H1 (cell line): ENCODE data around the gene C3orf52. TPM values are rescaled to one million over a fixed set of nuclear protein-coding genes. Genes with fewer than 3 reads are reported as not detected.
A peak's percentile ranks its signal among the peaks of the same experiment; 100 is the strongest.

Experiments used
- CTCF ChIA-PET: fragments of 300-600 bp; sonication (Branson Sonifier 250); formaldehyde crosslinking; loops from one replicate; lab custom pipeline; 2021; ENCODE audit not compliant: partially characterized antibody; lab: Charles Lee
- POLR2A ChIA-PET: fragments of 300-600 bp; sonication (Branson Sonifier 250); formaldehyde crosslinking; loops from one replicate; lab custom pipeline; 2021; ENCODE audit warnings: inconsistent platforms; ENCODE audit not compliant: partially characterized antibody; lab: Charles Lee
- DNase-seq, 2 experiments: peaks; one replicate each; pipeline versions ENCODE4 v3.0.0 to v3.0.0-alpha.2; 2010 to 2022; ENCODE audit warnings: low spot score in 2 of 2, low read depth in 1 of 2, mixed read lengths in 1 of 2
- FAIRE-seq: peaks from 2 replicates; lab custom pipeline; 2011; peaks lifted over from hg19 to GRCh38; lab: Jason Lieb, UNC
- H2AFZ ChIP-seq: 2 replicates; pipeline ENCODE4 v1.8.1; 2012; ENCODE audit warnings: low read length, inconsistent platforms
- H2AK5ac ChIP-seq: 2 replicates; pipeline ENCODE4 v1.6.1; 2013; ENCODE audit warnings: low read depth, low read length
- H2BK120ac ChIP-seq: replicated peaks from 2 replicates; pipeline ENCODE3; 2013; ENCODE audit warnings: low read depth, low read length, inconsistent platforms
- H2BK12ac ChIP-seq: 2 replicates; pipeline ENCODE4 v1.6.1; 2013; ENCODE audit warnings: low read depth, low read length
- H2BK15ac ChIP-seq: 2 replicates; pipeline ENCODE4 v1.6.1; 2013; ENCODE audit warnings: low read length
- H2BK20ac ChIP-seq: 2 replicates; pipeline ENCODE4 v1.6.1; 2013; ENCODE audit warnings: low read length
- H2BK5ac ChIP-seq: 2 replicates; pipeline ENCODE4 v1.6.1; 2013; ENCODE audit warnings: low read depth, low read length
- H3K14ac ChIP-seq: 2 replicates; pipeline ENCODE4 v1.6.1; 2013; ENCODE audit warnings: inconsistent platforms; ENCODE audit not compliant: insufficient read length
- H3K18ac ChIP-seq: 2 replicates; pipeline ENCODE4 v1.6.1; 2013; ENCODE audit warnings: low read length; ENCODE audit errors: extremely low read depth
- H3K23ac ChIP-seq: 2 replicates; pipeline ENCODE4 v1.6.1; 2013; ENCODE audit warnings: inconsistent platforms; ENCODE audit not compliant: insufficient read length
- H3K23me2 ChIP-seq: 2 replicates; pipeline ENCODE4 v1.6.1; 2013; ENCODE audit warnings: low read depth, low read length
- H3K27ac ChIP-seq: 2 replicates; pipeline ENCODE4 v1.6.1; 2011; ENCODE audit warnings: low read depth, low read length, inconsistent platforms
- H3K27me3 ChIP-seq, 4 experiments: replicated peaks in 1 of 4; 1 replicate in 1 of 4; 2 replicates in 3 of 4; pipeline versions ENCODE4 v1.6.1 to v1.8.1; 2011 to 2013; ENCODE audit warnings: low read length in 3 of 4, mild to moderate bottlenecking in 3 of 4, inconsistent platforms in 2 of 4, mixed read lengths in 2 of 4, moderate library complexity in 1 of 4; ENCODE audit not compliant: control insufficient read depth in 3 of 4, insufficient read depth in 3 of 4; ENCODE audit errors: extremely low read depth in 1 of 4
- H3K36me3 ChIP-seq, 4 experiments: 2 replicates each; pipeline versions ENCODE4 v1.6.1 to v1.8.1; 2011 to 2013; ENCODE audit warnings: mild to moderate bottlenecking in 4 of 4, low read length in 3 of 4, moderate library complexity in 2 of 4, control low read depth in 1 of 4, inconsistent platforms in 1 of 4; ENCODE audit not compliant: insufficient read depth in 4 of 4, control insufficient read depth in 2 of 4
- H3K4ac ChIP-seq: replicated peaks from 2 replicates; pipeline ENCODE3; 2013; ENCODE audit warnings: low read length, low read depth, mixed read lengths, inconsistent platforms; ENCODE audit not compliant: insufficient read length
- H3K4me1 ChIP-seq, 4 experiments: replicated peaks in 1 of 4; 1 replicate in 1 of 4; 2 replicates in 3 of 4; pipeline versions ENCODE4 v1.6.1 to v1.8.1; 2011 to 2013; ENCODE audit warnings: low read length in 3 of 4, inconsistent platforms in 2 of 4, mixed read lengths in 1 of 4; ENCODE audit not compliant: insufficient read depth in 4 of 4, control insufficient read depth in 3 of 4
- H3K4me2 ChIP-seq, 2 experiments: 2 replicates each; pipeline versions ENCODE4 v1.6.1 to v1.8.1; 2011 to 2013; ENCODE audit warnings: low read depth in 2 of 2, low read length in 2 of 2, control low read depth in 1 of 2, inconsistent platforms in 1 of 2, mild to moderate bottlenecking in 1 of 2; ENCODE audit not compliant: insufficient read depth in 1 of 2
- H3K4me3 ChIP-seq, 4 experiments: fragments of 200-600, 300-600 bp in 1 of 4; sonication (generic), shearing (Covaris generic), sonication (Bioruptor Twin) in 1 of 4; 2 replicates each; pipeline versions ENCODE4 v1.5.1 to v1.8.1; 2011 to 2016; ENCODE audit warnings: low read length in 4 of 4, low read depth in 3 of 4, control low read depth in 2 of 4, inconsistent platforms in 2 of 4, mild to moderate bottlenecking in 2 of 4, mixed read lengths in 1 of 4, moderate library complexity in 1 of 4; ENCODE audit not compliant: insufficient read depth in 2 of 4; ENCODE audit errors: extremely low read depth in 1 of 4
- H3K56ac ChIP-seq: replicated peaks from 2 replicates; pipeline ENCODE3; 2013; ENCODE audit warnings: low read depth, mild to moderate bottlenecking, mixed read lengths, low read length, inconsistent platforms; ENCODE audit not compliant: insufficient read length
- H3K79me1 ChIP-seq: 2 replicates; pipeline ENCODE4 v1.6.1; 2013; ENCODE audit warnings: low read depth, low read length, control low read depth
- H3K79me2 ChIP-seq, 2 experiments: 2 replicates each; pipeline versions ENCODE4 v1.6.1 to v1.8.1; 2012 to 2013; ENCODE audit warnings: low read length in 2 of 2, mild to moderate bottlenecking in 2 of 2, inconsistent platforms in 1 of 2; ENCODE audit not compliant: insufficient read depth in 2 of 2, control insufficient read depth in 1 of 2
- H3K9ac ChIP-seq, 4 experiments: replicated peaks in 1 of 4; 1 replicate in 1 of 4; 2 replicates in 3 of 4; pipeline versions ENCODE4 v1.6.1 to v1.8.1; 2011 to 2013; ENCODE audit warnings: low read depth in 3 of 4, low read length in 3 of 4, control low read depth in 2 of 4, mild to moderate bottlenecking in 2 of 4, moderate library complexity in 2 of 4, inconsistent platforms in 1 of 4; ENCODE audit errors: extremely low read depth in 1 of 4
- H3K9me3 ChIP-seq, 2 experiments: 2 replicates each; pipeline versions ENCODE4 v1.6.1 to v1.8.1; 2012 to 2013; ENCODE audit warnings: mild to moderate bottlenecking in 2 of 2, moderate library complexity in 2 of 2, control low read depth in 1 of 2, inconsistent platforms in 1 of 2, low read depth in 1 of 2, low read length in 1 of 2, mixed read lengths in 1 of 2; ENCODE audit not compliant: insufficient read depth in 2 of 2
- H4K20me1 ChIP-seq, 2 experiments: replicated peaks in 1 of 2; 2 replicates each; pipeline versions ENCODE3 to v1.8.1; 2011 to 2013; ENCODE audit warnings: inconsistent platforms in 2 of 2, low read length in 2 of 2, mild to moderate bottlenecking in 1 of 2; ENCODE audit not compliant: insufficient read depth in 2 of 2, control insufficient read depth in 1 of 2
- H4K5ac ChIP-seq: 2 replicates; pipeline ENCODE4 v1.6.1; 2013; ENCODE audit warnings: low read length, low read depth, mixed read lengths, inconsistent platforms; ENCODE audit not compliant: insufficient read length
- H4K8ac ChIP-seq: 2 replicates; pipeline ENCODE4 v1.8.0; 2013; ENCODE audit warnings: mild to moderate bottlenecking, moderate library complexity, low read length, inconsistent platforms; ENCODE audit not compliant: insufficient read depth; ENCODE audit errors: extremely low read depth
- H4K91ac ChIP-seq: replicated peaks from 2 replicates; pipeline ENCODE3; 2013; ENCODE audit warnings: low read length, mixed read lengths, inconsistent platforms; ENCODE audit not compliant: insufficient read length
- CTCF ChIP-seq, 3 experiments: IDR thresholded peaks; 1 replicate in 2 of 3; 2 replicates in 1 of 3; pipeline versions ENCODE4 v1.5.1 to v1.6.1; 2011; ENCODE audit warnings: low read length in 3 of 3, mild to moderate bottlenecking in 3 of 3, inconsistent platforms in 2 of 3, low read depth in 1 of 3, moderate library complexity in 1 of 3; ENCODE audit not compliant: insufficient read depth in 1 of 3; ENCODE audit errors: control extremely low read depth in 1 of 3
- KDM1A ChIP-seq: fragments of 200-600, 300-600 bp; sonication (generic); IDR thresholded peaks from 2 replicates; pipeline ENCODE4 v1.7.1; 2016; ENCODE audit warnings: mild to moderate bottlenecking, low read length, borderline replicate concordance
- RNF2 ChIP-seq: fragments of 200-900, 300-1000 bp; sonication (generic); IDR thresholded peaks from 2 replicates; pipeline ENCODE4 v1.7.1; 2016; ENCODE audit warnings: borderline replicate concordance, low read depth, mild to moderate bottlenecking, antibody characterized with exemption, low read length; ENCODE audit not compliant: poor library complexity, severe bottlenecking; ENCODE audit errors: missing control alignments
- SIN3A ChIP-seq, 2 experiments: IDR thresholded peaks in 1 of 2; conservative IDR thresholded peaks in 1 of 2; 2 replicates each; pipeline ENCODE4 v1.6.1; 2011 to 2012; ENCODE audit warnings: low read length in 2 of 2, improper control_type of control experiment in 1 of 2, low read depth in 1 of 2, mild to moderate bottlenecking in 1 of 2
- SP1 ChIP-seq: IDR thresholded peaks from 2 replicates; pipeline ENCODE4 v1.6.1; 2011; ENCODE audit warnings: low read depth, low read length
- SP2 ChIP-seq: IDR thresholded peaks from 2 replicates; pipeline ENCODE4 v1.6.1; 2012; ENCODE audit warnings: mild to moderate bottlenecking, low read length, inconsistent platforms
- TAF7 ChIP-seq: optimal IDR thresholded peaks from 2 replicates; pipeline ENCODE3; 2011; ENCODE audit warnings: low read depth, mild to moderate bottlenecking, inconsistent platforms, low read length, moderate library complexity, borderline replicate concordance
- WGBS, 2 experiments: shearing (Covaris generic) in 1 of 2; methylation state at CpG; one replicate each; pipeline versions ENCODE4 v1.1.6 to v1.1.7; 2013 to 2015; ENCODE audit warnings: low lambda C conversion rate in 2 of 2, mixed read lengths in 2 of 2, inconsistent platforms in 1 of 2, low coverage in 1 of 2, missing lambda C conversion rate in 1 of 2; ENCODE audit not compliant: insufficient replicate concordance in 2 of 2, insufficient coverage in 1 of 2, insufficient read length in 1 of 2; ENCODE audit errors: extremely low coverage in 1 of 2, missing lambda C conversion rate in 1 of 2; 5-methylcytosine and 5-hydroxymethylcytosine counted together
- polyA plus RNA-seq, 7 experiments: library from polyadenylated mRNA; depleted of rRNA in 3 of 7; stranded (reverse) in 5 of 7; unstranded in 2 of 7; fragments of >200 nt in 5 of 7; fragments of 200-250 nt in 2 of 7; gene quantifications; 1 replicate in 5 of 7; 2 replicates in 1 of 7; 4 replicates in 1 of 7; pipeline versions ENCODE4 v1.2.1 to v1.2.3, GENCODE V29; 2011 to 2013; ENCODE audit warnings: missing spikeins in 2 of 7, mixed read lengths in 2 of 7
- total RNA-seq: library from RNA; stranded (reverse); fragmentation: NEBNext Ultra II Directional; extraction: Animal tissue kit (Norgen Biotek cat#: 25700); gene quantifications from 2 replicates; pipeline ENCODE4 v1.2.1, GENCODE V29; 2021

Gene C3orf52
- total and polyA plus RNA-seq, 2 of the 8 experiments (the other 6 are each of a cell fraction or from before 2014, with no cell fraction given) = 9.7 to 13.1 TPM

- CTCF ChIA-PET = no interaction called here
- H3K23ac ChIP-seq = no peak overlapping the region
- no peak for TF ChIP-seq CTCF (IDR thresholded peaks at IDR 0.05; ENCODE audit: control extremely low read depth in 1 of 3, insufficient read depth in 1 of 3, low read depth in 1 of 3, low read length in 3 of 3)
- TF ChIP-seq SIN3A (conservative IDR thresholded peaks at IDR 0.05 in 1 of 2, IDR thresholded peaks at IDR 0.05 in 1 of 2; ENCODE audit: low read depth in 1 of 2, low read length in 2 of 2) = no peak; a peak in 1 of 4 replicates
- TF ChIP-seq TAF7 = no peak
- no peak for TF ChIP-seq RNF2
- TF ChIP-seq SP2 = no peak
- no peak for TF ChIP-seq SP1
- TF ChIP-seq KDM1A = no peak
These were observed 11.3 kb upstream of the C3orf52 start for GRCh38 chr3:112074616-112075497.

More at GRCh38 chr3:112074616-112075497, 11.3 kb upstream of the C3orf52 start:
- Histone ChIP-seq H2AK5ac (no peak overlapping the region; the same call in 1 of the 2 replicates), H2BK20ac (no peak overlapping the region), H4K5ac (no peak overlapping the region), H3K27ac (no peak overlapping the region), H4K91ac (no peak overlapping the region), H3K79me1 (no peaks in the 10 kb centered on the region), H3K4me1 (peaks cover 0 to 2% (median 0%) of the 10 kb centered on the region in 4 experiments; a peak in 1 of 7 replicates), H3K18ac (no peak overlapping the region), H3K56ac (no peak overlapping the region), H3K79me2 (no peaks in the 10 kb centered on the region), H2BK5ac (peak overlapping the region; percentile 0; the same call in 1 of the 2 replicates), H3K4ac (no peak overlapping the region), H2BK12ac (peak overlapping the region; percentile 61; the same call in 1 of the 2 replicates), H3K23me2 (no peaks in the 10 kb centered on the region), H3K9ac (no peak overlapping the region), H2BK120ac (no peak overlapping the region), H3K4me3 (no peak overlapping the region), H4K20me1 (no peaks in the 10 kb centered on the region), H2BK15ac (no peak overlapping the region), H3K9me3 (no peaks in the 10 kb centered on the region), H4K8ac (no peak overlapping the region), H3K4me2 (peak overlapping the region; percentile 4 to 29; a peak in 1 of 4 replicates), H2AFZ (peak overlapping the region; percentile 60; the same call in 1 of the 2 replicates), H3K27me3 (no peaks in the 10 kb centered on the region), H3K14ac (no peak overlapping the region), H3K36me3 (no peaks in the 10 kb centered on the region)
- no peak for FAIRE-seq
- 76% methylated on average over 6 of the region's 6 CpGs; no CpG with 5 or more reads in 1 of the 2 experiments for WGBS, 2 experiments
- DNase-seq = no peak
- POLR2A ChIA-PET = no interaction called here
